Psoas muscle (tissue), 8 donors: ENCODE results near the gene C11orf97. TPM values are rescaled to one million over a fixed set of nuclear protein-coding genes. Genes with fewer than 3 reads are reported as not detected.
A peak's percentile ranks its signal among the peaks of the same experiment; 100 is the strongest.

Experiments
- ATAC-seq, 4 donors: fragments of 200-7000 bp; cut with Tn5 transposase; one replicate each; pipeline ENCODE4 v1.9.1; 2020; ENCODE audit warnings: moderate library complexity in 3 of 4, mild to moderate bottlenecking in 2 of 4
- DNase-seq, 2 donors: peaks; one replicate each; pipeline ENCODE4 v3.0.0-alpha.2; 2020
- H3K27ac ChIP-seq: fragments of 200-600 bp; one replicate; pipeline ENCODE4 v1.8.0; 2022
- H3K27me3 ChIP-seq, 3 donors: fragments of 200-600 bp in 1 of 3; one replicate each; pipeline versions ENCODE4 v1.6.1 to v1.8.0; 2013 to 2022; ENCODE audit warnings: low read length in 2 of 3, mild to moderate bottlenecking in 2 of 3, moderate library complexity in 1 of 3; ENCODE audit not compliant: insufficient read depth in 3 of 3
- H3K36me3 ChIP-seq, 2 donors: fragments of 200-600 bp in 1 of 2; one replicate each; pipeline versions ENCODE4 v1.6.1 to v1.8.0; 2013 to 2022; ENCODE audit warnings: low read depth in 1 of 2, mild to moderate bottlenecking in 1 of 2, moderate library complexity in 1 of 2; ENCODE audit not compliant: insufficient read depth in 1 of 2
- H3K4me1 ChIP-seq: fragments of 200-600 bp; one replicate; pipeline ENCODE4 v1.8.0; 2022
- H3K4me3 ChIP-seq: fragments of 200-600 bp; one replicate; pipeline ENCODE4 v1.8.0; 2022; ENCODE audit warnings: mild to moderate bottlenecking
- H3K9me3 ChIP-seq: fragments of 200-600 bp; one replicate; pipeline ENCODE4 v1.8.0; 2022
- CTCF ChIP-seq: fragments of 200-600 bp; IDR thresholded peaks from one replicate; pipeline ENCODE4 v1.8.0; 2022; ENCODE audit warnings: antibody characterized with exemption
- WGBS, 3 donors: extraction: QIAGEN DNeasy Blood & Tissue Kit; methylation state at CpG; one replicate each; pipeline versions ENCODE4 v1.1.6 to v1.1.7; 2013; 5-methylcytosine and 5-hydroxymethylcytosine counted together
- intact Hi-C, 2 donors: fragments of 100-400 bp; cut with DNase I; formaldehyde crosslinking; loops; one replicate each; pipeline versions ENCODE4 v1.11.0 to v1.14.2; 2022
- polyA plus RNA-seq, 3 donors: library from polyadenylated mRNA; stranded (reverse); fragments of 200-250 nt; gene quantifications; one replicate each; pipeline ENCODE4 v1.2.3, GENCODE V29; 2013
- total RNA-seq, 4 donors: library from RNA; stranded (reverse); fragmentation: NEBNext Ultra II Directional in 2 of 4; extraction: Animal tissue kit (Norgen Biotek cat#: 25700) in 2 of 4; gene quantifications; one replicate each; pipeline versions ENCODE4 v1.2.1 to v1.2.4, GENCODE V29; 2021 to 2023
- donor health status: healthy with polysubstance abuse.
- donor health status: DM: no; HTN: no; CAD: no; lungs with moderate emphysema.
- donor health status: Bipolar disorder and iron deficiency.
- donor health status: healthy.
- donor health status: DM: yes; HTN: yes; CAD: no.
- donor health status: DM: no; HTN: no; CAD: no.
- donor health status: DM: no; HTN: no; CAD: no.
- donor health status: DM: yes; HTN: yes; CAD: no.

The C11orf97 gene
- total and polyA plus RNA-seq, 7 donors: 0.06 TPM; not detected in 6

GRCh38 chr11:94563176-94563847 lies 51.1 kb downstream of the C11orf97 start:
- intact Hi-C loops: loop anchor here (2.0 to 5.0 kb wide), 2 partner anchors 41 to 43 kb away; no protein-coding TSS in a partner anchor
- peak; percentile 85 to 99 (median 94) for ATAC-seq
- TF ChIP-seq CTCF: peak; percentile 36
- no peaks in the 10 kb centered on the region for H3K9me3 ChIP-seq
- no peaks in the 10 kb centered on the region for H3K36me3 ChIP-seq
- no peak overlapping the region for H3K27ac ChIP-seq
- H3K4me3 ChIP-seq: no peak overlapping the region
- no peaks in the 10 kb centered on the region for H3K27me3 ChIP-seq
- no peaks in the 10 kb centered on the region for H3K4me1 ChIP-seq
- no peak for DNase-seq
- WGBS, 3 donors: 58 to 61% (median 61%) methylated on average over 4 of the region's 4 CpGs

GRCh38 chr11:94563848-94564467 lies 51.7 kb downstream of the C11orf97 start:
- ATAC-seq (no peak), DNase-seq (no peak)
- H3K36me3 ChIP-seq: no peaks in the 10 kb centered on the region
- intact Hi-C loops: loop anchor here (2.0 to 5.0 kb wide), 2 partner anchors 42 to 43 kb away; no protein-coding TSS in a partner anchor
- WGBS, 3 donors: 80 to 87% (median 81%) methylated on average over 8 of the region's 8 CpGs
- TF ChIP-seq CTCF: no peak
- H3K4me3 ChIP-seq: no peak overlapping the region
- no peak overlapping the region for H3K27ac ChIP-seq
- H3K9me3 ChIP-seq: no peaks in the 10 kb centered on the region
- H3K4me1 ChIP-seq: no peaks in the 10 kb centered on the region
- H3K27me3 ChIP-seq: no peaks in the 10 kb centered on the region

GRCh38 chr11:94567181-94567670 lies 55.0 kb downstream of the C11orf97 start, which contains the start of gene PIWIL4:
TSS of gene PIWIL4 (plus strand) at chr11:94567368. CDS start at chr11:94567519, 151 bp downstream.
- Histone ChIP-seq H3K4me1 (no peaks in the 10 kb centered on the region), H3K36me3 (no peaks in the 10 kb centered on the region), H3K27ac (no peak within 1 kb of the TSS), H3K9me3 (no peaks in the 10 kb centered on the region), H3K27me3 (no peaks in the 10 kb centered on the region), H3K4me3 (no peak within 1 kb of the TSS)
- no peak for DNase-seq
- 93 to 94% (median 94%) methylated on average over 25 of the region's 25 CpGs for WGBS, 3 donors
- intact Hi-C loops: no loop called here
- no peak for ATAC-seq
- TF ChIP-seq CTCF: no peak

- H3K4me1 ChIP-seq: no peaks in the 10 kb centered on the region
- no peaks in the 10 kb centered on the region for H3K9me3 ChIP-seq
- H3K27me3 ChIP-seq: no peaks in the 10 kb centered on the region
- H3K36me3 ChIP-seq: no peaks in the 10 kb centered on the region
- no peak overlapping the region for H3K27ac ChIP-seq
- no peak for ATAC-seq
- no peak for TF ChIP-seq CTCF
- intact Hi-C loops: no loop called here
- H3K4me3 ChIP-seq: no peak overlapping the region
- WGBS, 3 donors: 93 to 95% (median 93%) methylated on average over 5 of the region's 5 CpGs
- DNase-seq: no peak
Observed at GRCh38 chr11:94568200-94568599, 55.9 kb downstream of the C11orf97 start.
